Esophagus squamous epithelium (tissue), 5 donors: ENCODE data around the gene AGAP2. TPM values are rescaled to one million over a fixed set of nuclear protein-coding genes. Genes with fewer than 3 reads are reported as not detected.

Source experiments
- DNase-seq: peaks from one replicate; lab custom pipeline; 2025; lab: John Stamatoyannopoulos, UW
- H3K27ac ChIP-seq, 4 donors: fragments of 200-600 bp; sonication (generic); one replicate each; pipeline ENCODE4 v1.5.1; 2016 to 2019; ENCODE audit warnings: mild to moderate bottlenecking in 1 of 4
- H3K27me3 ChIP-seq, 4 donors: fragments of 200-600 bp; sonication (generic); 1 replicate in 3 of 4; 2 replicates in 1 of 4; pipeline versions ENCODE4 v1.5.1 to v1.6.0; 2017 to 2021; ENCODE audit warnings: antibody characterized with exemption in 1 of 4
- H3K36me3 ChIP-seq, 3 donors: fragments of 200-600 bp; sonication (generic); one replicate each; pipeline ENCODE4 v1.5.1; 2016 to 2019
- H3K4me1 ChIP-seq, 3 donors: fragments of 200-600 bp; sonication (generic); one replicate each; pipeline ENCODE4 v1.5.1; 2017 to 2019
- H3K4me3 ChIP-seq, 4 donors: fragments of 200-600 bp; sonication (generic); 1 replicate in 3 of 4; 2 replicates in 1 of 4; pipeline ENCODE4 v1.5.1; 2016 to 2019; ENCODE audit warnings: mild to moderate bottlenecking in 2 of 4, moderate library complexity in 1 of 4
- H3K9me3 ChIP-seq, 3 donors: fragments of 200-600 bp; sonication (generic); one replicate each; pipeline ENCODE4 v1.5.1; 2016 to 2019
- POLR2A ChIP-seq, 4 donors: fragments of 450-650 bp; IDR thresholded peaks; one replicate each; pipeline ENCODE4 v1.6.1; 2017; ENCODE audit warnings: antibody characterized with exemption in 4 of 4, mild to moderate bottlenecking in 4 of 4, moderate library complexity in 3 of 4
- WGBS, 2 donors: methylation state at CpG; one replicate each; pipeline ENCODE4 v1.1.5; 2018; 5-methylcytosine and 5-hydroxymethylcytosine counted together
- intact Hi-C: fragments of 100-400 bp; cut with DNase I; formaldehyde crosslinking; loops from one replicate; pipeline ENCODE4 v1.15.0; 2022
- total RNA-seq, 4 donors: library from RNA; depleted of rRNA; stranded (reverse); fragments of >200 nt; gene quantifications; one replicate each; pipeline ENCODE4 v1.1.0, GENCODE V29; 2016
- TF ChIP-seq, protein P1 (sequence below), 6 experiments: fragments of 450-650 bp in 4 of 6; fragments of 200-600 bp in 2 of 6; sonication (generic) in 2 of 6; IDR thresholded peaks; one replicate each; pipeline ENCODE4 v1.5.1; 2016 to 2019; ENCODE audit warnings: antibody characterized with exemption in 6 of 6, mild to moderate bottlenecking in 4 of 6, moderate library complexity in 4 of 6
- donor health status: DM: yes; HTN: yes; CAD: no.

AGAP2 gene
- total RNA-seq, 4 donors from 2014 or later: 0.88 to 2.3 (median 1.3) TPM

DNA sequence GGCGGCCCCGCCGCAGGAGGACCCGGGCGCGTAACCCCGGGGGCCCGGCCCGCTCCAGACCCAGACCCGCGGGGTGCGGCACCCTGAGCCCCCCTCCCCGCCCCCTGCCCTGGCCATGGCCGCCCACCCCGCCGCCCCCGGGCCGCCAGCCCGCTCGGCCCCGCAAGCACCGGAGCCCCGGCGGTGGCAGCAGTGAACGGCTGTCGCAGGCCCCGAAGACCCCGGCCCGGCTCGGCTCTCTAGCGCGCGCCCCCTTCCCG lies 16.6 kb upstream of the AGAP2 start:
- no peak for DNase-seq
- intact Hi-C loops: no loop called here
- H3K9me3 ChIP-seq: no peaks in the 10 kb centered on the region
- H3K4me3 ChIP-seq: peak overlapping the region; percentile 54 to 98 (median 79)
- H3K27me3 ChIP-seq: no peaks in the 10 kb centered on the region
- peaks cover 0 to 26% (median 0%) of the 10 kb centered on the region in 3 donors for H3K36me3 ChIP-seq
- H3K4me1 ChIP-seq: peaks cover 33 to 59% (median 37%) of the 10 kb centered on the region in 3 donors
- WGBS, 2 donors: no CpG with 5 or more reads among the region's 34 CpGs
- H3K27ac ChIP-seq: peak overlapping the region; percentile 48 to 86 (median 81)
- no peak for TF ChIP-seq POLR2A (IDR thresholded peaks at IDR 0.05)
- TF ChIP-seq, protein P1, sequence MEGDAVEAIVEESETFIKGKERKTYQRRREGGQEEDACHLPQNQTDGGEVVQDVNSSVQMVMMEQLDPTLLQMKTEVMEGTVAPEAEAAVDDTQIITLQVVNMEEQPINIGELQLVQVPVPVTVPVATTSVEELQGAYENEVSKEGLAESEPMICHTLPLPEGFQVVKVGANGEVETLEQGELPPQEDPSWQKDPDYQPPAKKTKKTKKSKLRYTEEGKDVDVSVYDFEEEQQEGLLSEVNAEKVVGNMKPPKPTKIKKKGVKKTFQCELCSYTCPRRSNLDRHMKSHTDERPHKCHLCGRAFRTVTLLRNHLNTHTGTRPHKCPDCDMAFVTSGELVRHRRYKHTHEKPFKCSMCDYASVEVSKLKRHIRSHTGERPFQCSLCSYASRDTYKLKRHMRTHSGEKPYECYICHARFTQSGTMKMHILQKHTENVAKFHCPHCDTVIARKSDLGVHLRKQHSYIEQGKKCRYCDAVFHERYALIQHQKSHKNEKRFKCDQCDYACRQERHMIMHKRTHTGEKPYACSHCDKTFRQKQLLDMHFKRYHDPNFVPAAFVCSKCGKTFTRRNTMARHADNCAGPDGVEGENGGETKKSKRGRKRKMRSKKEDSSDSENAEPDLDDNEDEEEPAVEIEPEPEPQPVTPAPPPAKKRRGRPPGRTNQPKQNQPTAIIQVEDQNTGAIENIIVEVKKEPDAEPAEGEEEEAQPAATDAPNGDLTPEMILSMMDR (IDR thresholded peaks at IDR 0.05): no peak

DNA sequence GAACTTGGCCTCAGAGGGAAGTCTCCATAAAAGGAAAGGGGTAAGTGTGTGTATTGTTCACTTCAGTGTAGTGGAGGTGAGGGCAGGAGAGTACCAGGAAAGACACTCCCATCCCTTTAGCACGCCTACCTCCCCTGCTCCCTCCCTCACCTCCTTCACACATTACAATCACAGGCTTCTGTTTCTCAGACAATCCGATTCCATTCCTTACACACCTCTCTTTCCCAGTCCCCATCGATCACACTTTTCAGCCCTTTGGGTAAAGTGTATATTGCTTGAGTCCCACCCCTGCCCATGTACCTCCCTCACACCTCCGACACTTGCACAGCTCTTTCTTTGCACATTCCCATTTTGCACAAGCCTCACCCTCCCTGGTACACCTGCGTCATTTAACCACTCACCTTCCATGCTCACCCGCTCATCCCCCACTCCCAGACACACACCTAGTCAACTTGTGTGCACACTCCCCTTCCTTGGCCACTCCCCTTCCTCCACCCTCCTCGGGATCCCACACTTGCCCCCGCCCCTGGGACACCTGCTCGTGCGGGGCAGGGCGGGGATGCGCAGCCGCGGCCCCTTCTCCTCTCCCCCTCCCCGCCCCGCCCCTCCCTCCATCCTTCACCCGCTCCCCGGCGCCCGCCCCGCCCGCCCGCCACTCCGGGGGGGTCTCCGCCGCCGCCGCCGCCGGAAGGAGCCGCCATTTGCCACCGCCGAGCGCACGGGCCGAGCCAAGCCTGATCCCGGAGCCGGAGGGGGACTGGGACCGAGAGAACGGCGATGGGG lies 16.1 kb upstream of the AGAP2 start, which contains the start of gene MARCHF9:
Gene MARCHF9, plus strand, starts transcription at position 693 of the 783 bp plus-strand sequence. CDS start 426 bp downstream, outside the sequence.
- Histone ChIP-seq H3K27ac (peak within 1 kb of the TSS; percentile 48 to 86 (median 81)), H3K4me1 (peaks cover 33 to 59% (median 37%) of the 10 kb centered on the region in 3 donors), H3K36me3 (peaks cover 0 to 31% (median 0%) of the 10 kb centered on the region in 3 donors), H3K4me3 (peak within 1 kb of the TSS; percentile 54 to 98 (median 79)), H3K27me3 (no peaks in the 10 kb centered on the region), H3K9me3 (no peaks in the 10 kb centered on the region)
- WGBS, 2 donors: 1 to 3% methylated on average over 9 to 11 of the region's 41 CpGs
- TF ChIP-seq, protein P1 (IDR thresholded peaks at IDR 0.05): no peak
- no peak for TF ChIP-seq POLR2A (IDR thresholded peaks at IDR 0.05)
- intact Hi-C loops: no loop called here
- peak; percentile 43 for DNase-seq

DNA sequence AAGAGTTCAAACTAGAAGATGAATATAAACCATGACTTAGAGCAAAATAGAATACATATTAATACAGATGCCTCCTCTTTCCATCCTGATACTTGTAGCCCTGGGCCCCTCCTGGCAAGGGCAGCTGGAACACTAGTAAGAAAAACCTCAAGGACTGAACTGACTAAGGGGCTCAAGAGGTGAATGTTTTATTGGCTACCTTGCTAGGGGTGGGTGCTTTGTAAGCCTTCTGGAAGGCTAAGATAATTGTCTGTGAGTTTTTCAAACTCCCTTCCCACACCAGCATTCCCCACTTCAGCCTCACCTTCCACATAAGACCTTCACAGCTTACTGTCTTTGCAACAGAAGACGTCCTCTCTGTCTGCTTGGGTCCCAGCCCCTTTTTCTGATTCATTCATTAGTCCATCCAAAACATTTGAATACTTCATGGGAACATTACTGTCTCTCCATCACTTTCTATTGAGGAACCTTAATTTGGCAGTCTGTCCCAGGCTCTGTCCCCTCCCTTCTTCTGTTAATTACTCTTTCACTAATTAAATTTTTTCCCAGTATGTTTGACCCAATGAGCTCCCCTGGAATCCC lies 15.3 kb upstream of the AGAP2 start:
- Histone ChIP-seq H3K9me3 (no peaks in the 10 kb centered on the region), H3K36me3 (peaks cover 2 to 34% (median 5%) of the 10 kb centered on the region in 3 donors), H3K4me1 (peaks cover 33 to 59% (median 37%) of the 10 kb centered on the region in 3 donors), H3K27me3 (no peaks in the 10 kb centered on the region), H3K27ac (peak overlapping the region in 3 of 4 donors; percentile 48 to 86 (median 76)), H3K4me3 (peak overlapping the region in 1 of 4 donors; percentile 98)
- intact Hi-C loops: no loop called here
- no peak for DNase-seq
- WGBS, 2 donors: 20 to 38% methylated on average over 1 of the region's 1 CpG
- TF ChIP-seq, protein P1 (IDR thresholded peaks at IDR 0.05): no peak
- no peak for TF ChIP-seq POLR2A (IDR thresholded peaks at IDR 0.05)

DNA sequence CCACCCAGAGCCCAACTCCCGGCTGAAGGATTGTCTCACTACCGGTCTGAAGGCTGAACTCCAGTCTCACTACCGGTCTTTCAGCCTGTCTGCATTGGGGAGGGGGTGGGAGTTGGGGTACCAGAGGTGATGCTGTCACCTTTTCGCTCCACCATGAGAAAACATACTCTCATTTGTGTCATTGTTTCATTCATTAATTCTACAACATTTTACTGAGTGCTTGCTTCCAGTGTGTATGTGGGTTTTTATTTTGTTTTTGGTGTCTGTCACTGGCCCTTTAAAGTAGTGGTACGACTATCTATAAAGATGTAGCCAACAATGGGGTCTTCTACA lies 14.1 kb upstream of the AGAP2 start:
- WGBS, 2 donors: 0% methylated on average over 5 of the region's 5 CpGs
- peak overlapping the region; percentile 41 to 92 (median 90) for H3K27ac ChIP-seq
- H3K27me3 ChIP-seq: no peaks in the 10 kb centered on the region
- TF ChIP-seq, protein P1 (IDR thresholded peaks at IDR 0.05): no peak
- no peak for TF ChIP-seq POLR2A (IDR thresholded peaks at IDR 0.05)
- H3K9me3 ChIP-seq: no peaks in the 10 kb centered on the region
- peaks cover 33 to 59% (median 37%) of the 10 kb centered on the region in 3 donors for H3K4me1 ChIP-seq
- peaks cover 7 to 34% (median 10%) of the 10 kb centered on the region in 3 donors for H3K36me3 ChIP-seq
- DNase-seq: no peak
- intact Hi-C loops: no loop called here
- H3K4me3 ChIP-seq: peak overlapping the region; percentile 61 to 96 (median 72)
